CD14-positive monocyte (primary cell): Measurements from ENCODE around the gene NTRK3. TPM values are rescaled to one million over a fixed set of nuclear protein-coding genes. Genes with fewer than 3 reads are reported as not detected.

Experiments used
- DNase-seq, 3 donors: peaks; one replicate each; pipeline ENCODE4 v3.0.0-alpha.2; 2011 to 2022
- H2AFZ ChIP-seq: 2 replicates; pipeline ENCODE4 v1.6.0; 2012; ENCODE audit warnings: mild to moderate bottlenecking, low read depth, low read length, inconsistent platforms; ENCODE audit not compliant: insufficient read depth, poor library complexity, severe bottlenecking
- H3K27ac ChIP-seq, 2 donors: 1 replicate in 1 of 2; 2 replicates in 1 of 2; pipeline ENCODE4 v1.5.1; 2012 to 2013; ENCODE audit warnings: low read length in 2 of 2, control low read depth in 1 of 2, inconsistent platforms in 1 of 2, low read depth in 1 of 2, mild to moderate bottlenecking in 1 of 2
- H3K27me3 ChIP-seq, 2 donors: one replicate each; pipeline versions ENCODE4 v1.6.0 to v1.6.1; 2011 to 2013; ENCODE audit warnings: low read length in 2 of 2; ENCODE audit not compliant: control insufficient read depth in 2 of 2, insufficient read depth in 2 of 2
- H3K36me3 ChIP-seq, 2 donors: replicated peaks in 1 of 2; 1 replicate in 1 of 2; 2 replicates in 1 of 2; pipeline versions ENCODE4 v1.5.1 to v1.6.1; 2012 to 2013; ENCODE audit warnings: low read length in 2 of 2, control low read depth in 1 of 2, inconsistent platforms in 1 of 2, mild to moderate bottlenecking in 1 of 2; ENCODE audit not compliant: insufficient read depth in 2 of 2, control insufficient read depth in 1 of 2
- H3K4me1 ChIP-seq, 2 donors: 1 replicate in 1 of 2; 2 replicates in 1 of 2; pipeline versions ENCODE4 v1.5.1 to v1.6.1; 2012 to 2013; ENCODE audit warnings: low read length in 2 of 2, control low read depth in 1 of 2, inconsistent platforms in 1 of 2, mild to moderate bottlenecking in 1 of 2, moderate library complexity in 1 of 2; ENCODE audit not compliant: insufficient read depth in 2 of 2, control insufficient read depth in 1 of 2
- H3K4me2 ChIP-seq: replicated peaks from 2 replicates; pipeline ENCODE3; 2012; ENCODE audit warnings: low read length, moderate library complexity, mild to moderate bottlenecking; ENCODE audit not compliant: poor library complexity, severe bottlenecking; ENCODE audit errors: extremely low read depth
- H3K4me3 ChIP-seq, 3 experiments: fragments of 200-600 bp in 1 of 3; sonication (generic) in 1 of 3; replicated peaks in 1 of 3; 1 replicate in 2 of 3; 2 replicates in 1 of 3; pipeline ENCODE4 v1.5.1; 2011 to 2013; ENCODE audit warnings: low read length in 3 of 3, mild to moderate bottlenecking in 3 of 3, control low read depth in 2 of 3, low read depth in 2 of 3, inconsistent platforms in 1 of 3, moderate library complexity in 1 of 3
- H3K79me2 ChIP-seq: 2 replicates; pipeline ENCODE4 v1.6.0; 2012; ENCODE audit warnings: mild to moderate bottlenecking, control low read depth, inconsistent platforms, low read length, moderate library complexity; ENCODE audit not compliant: insufficient read depth
- H3K9ac ChIP-seq: 2 replicates; pipeline ENCODE4 v1.6.0; 2017; ENCODE audit warnings: low read length, mild to moderate bottlenecking; ENCODE audit not compliant: insufficient read depth, poor library complexity, severe bottlenecking
- H3K9me3 ChIP-seq, 2 donors: replicated peaks in 1 of 2; 1 replicate in 1 of 2; 2 replicates in 1 of 2; pipeline versions ENCODE4 v1.5.1 to v1.6.1; 2012 to 2013; ENCODE audit warnings: low read length in 2 of 2, control low read depth in 1 of 2; ENCODE audit not compliant: control insufficient read depth in 1 of 2, insufficient read depth in 1 of 2
- H4K20me1 ChIP-seq: 2 replicates; pipeline ENCODE4 v1.6.0; 2012; ENCODE audit warnings: mild to moderate bottlenecking, low read length, control low read depth, moderate library complexity; ENCODE audit not compliant: insufficient read depth
- H3K27ac Mint-ChIP-seq, 7 donors: one replicate each; pipeline ENCODE4 v1.8.0; 2020; ENCODE audit warnings: mild to moderate bottlenecking in 7 of 7, mixed read lengths in 7 of 7, moderate library complexity in 6 of 7, inconsistent platforms in 2 of 7
- H3K27me3 Mint-ChIP-seq, 3 donors: one replicate each; pipeline ENCODE4 v1.8.0; 2021 to 2022; ENCODE audit warnings: low read depth in 3 of 3, mild to moderate bottlenecking in 3 of 3, mixed read lengths in 3 of 3, moderate library complexity in 3 of 3, inconsistent platforms in 1 of 3
- H3K36me3 Mint-ChIP-seq, 2 donors: one replicate each; pipeline ENCODE4 v1.8.0; 2020; ENCODE audit warnings: mixed read lengths in 2 of 2, inconsistent platforms in 1 of 2, mild to moderate bottlenecking in 1 of 2
- H3K4me1 Mint-ChIP-seq: one replicate; pipeline ENCODE4 v1.8.0; 2020; ENCODE audit warnings: mild to moderate bottlenecking, mixed read lengths
- H3K4me3 Mint-ChIP-seq, 2 donors: one replicate each; pipeline ENCODE4 v1.8.0; 2020; ENCODE audit warnings: mild to moderate bottlenecking in 2 of 2, mixed read lengths in 2 of 2, moderate library complexity in 1 of 2
- H3K9me3 Mint-ChIP-seq, 7 donors: one replicate each; pipeline ENCODE4 v1.8.0; 2020 to 2022; ENCODE audit warnings: mixed read lengths in 7 of 7, mild to moderate bottlenecking in 6 of 7, moderate library complexity in 6 of 7, inconsistent platforms in 2 of 7
- WGBS: methylation state at CpG from one replicate; pipeline ENCODE4 v1.1.5; 2013; ENCODE audit warnings: missing lambda C conversion rate; ENCODE audit not compliant: insufficient coverage; 5-methylcytosine and 5-hydroxymethylcytosine counted together
- intact Hi-C, 2 donors: fragments of 100-400 bp; cut with micrococcal nuclease; formaldehyde crosslinking; loops; one replicate each; pipeline versions ENCODE4 v1.15.0 to v1.15.1; 2023
- polyA plus RNA-seq, 3 donors: library from polyadenylated mRNA; depleted of rRNA in 1 of 3; unstranded in 2 of 3; stranded (reverse) in 1 of 3; fragments of 300-500 nt in 2 of 3; fragments of >200 nt in 1 of 3; fragmentation: Illumina TruSeq in 2 of 3; gene quantifications; 1 replicate in 2 of 3; 2 replicates in 1 of 3; pipeline ENCODE4 v1.2.3, GENCODE V29; 2012 to 2021
- TF ChIP-seq, protein P1 (sequence below): fragments of 200-600 bp; IDR thresholded peaks from one replicate; pipeline ENCODE4 v1.8.0; 2022; ENCODE audit warnings: antibody characterized with exemption, mild to moderate bottlenecking

NTRK3 gene
- polyA plus RNA-seq, 3 donors = not detected

GRCh38 chr15:87929841-87930240, 326.7 kb downstream of the NTRK3 start:
- Histone ChIP-seq H3K4me1 (no peaks in the 10 kb centered on the region), H3K27ac (no peak overlapping the region), H3K79me2 (no peaks in the 10 kb centered on the region), H3K9me3 (no peaks in the 10 kb centered on the region), H2AFZ (no peak overlapping the region), H4K20me1 (no peaks in the 10 kb centered on the region), H3K4me3 (no peak overlapping the region), H3K9ac (no peak overlapping the region), H3K36me3 (no peaks in the 10 kb centered on the region), H3K4me2 (no peak overlapping the region), H3K27me3 (no peaks in the 10 kb centered on the region)
- WGBS = 83% methylated on average over 1 of the region's 2 CpGs
- Mint-ChIP-seq H3K36me3 (no peaks in the 10 kb centered on the region), H3K27ac (no peak overlapping the region), H3K4me1 (no peaks in the 10 kb centered on the region), H3K9me3 (peaks cover 0 to 5% (median 0%) of the 10 kb centered on the region in 7 donors), H3K27me3 (no peaks in the 10 kb centered on the region), H3K4me3 (no peak overlapping the region)
- intact Hi-C loops = no loop called here
- no peak for DNase-seq
- TF ChIP-seq, protein P1, sequence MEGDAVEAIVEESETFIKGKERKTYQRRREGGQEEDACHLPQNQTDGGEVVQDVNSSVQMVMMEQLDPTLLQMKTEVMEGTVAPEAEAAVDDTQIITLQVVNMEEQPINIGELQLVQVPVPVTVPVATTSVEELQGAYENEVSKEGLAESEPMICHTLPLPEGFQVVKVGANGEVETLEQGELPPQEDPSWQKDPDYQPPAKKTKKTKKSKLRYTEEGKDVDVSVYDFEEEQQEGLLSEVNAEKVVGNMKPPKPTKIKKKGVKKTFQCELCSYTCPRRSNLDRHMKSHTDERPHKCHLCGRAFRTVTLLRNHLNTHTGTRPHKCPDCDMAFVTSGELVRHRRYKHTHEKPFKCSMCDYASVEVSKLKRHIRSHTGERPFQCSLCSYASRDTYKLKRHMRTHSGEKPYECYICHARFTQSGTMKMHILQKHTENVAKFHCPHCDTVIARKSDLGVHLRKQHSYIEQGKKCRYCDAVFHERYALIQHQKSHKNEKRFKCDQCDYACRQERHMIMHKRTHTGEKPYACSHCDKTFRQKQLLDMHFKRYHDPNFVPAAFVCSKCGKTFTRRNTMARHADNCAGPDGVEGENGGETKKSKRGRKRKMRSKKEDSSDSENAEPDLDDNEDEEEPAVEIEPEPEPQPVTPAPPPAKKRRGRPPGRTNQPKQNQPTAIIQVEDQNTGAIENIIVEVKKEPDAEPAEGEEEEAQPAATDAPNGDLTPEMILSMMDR = no peak

GRCh38 chr15:87924433-87924832, 332.1 kb downstream of the NTRK3 start:
- Histone ChIP-seq H3K4me1 (no peaks in the 10 kb centered on the region), H3K4me3 (no peak overlapping the region), H3K9ac (no peak overlapping the region), H3K27ac (no peak overlapping the region), H2AFZ (no peak overlapping the region), H3K36me3 (no peaks in the 10 kb centered on the region), H3K9me3 (no peaks in the 10 kb centered on the region), H3K4me2 (no peak overlapping the region), H3K79me2 (no peaks in the 10 kb centered on the region), H3K27me3 (no peaks in the 10 kb centered on the region), H4K20me1 (no peaks in the 10 kb centered on the region)
- H3K36me3 Mint-ChIP-seq = no peaks in the 10 kb centered on the region
- DNase-seq = no peak
- intact Hi-C loops = no loop called here
- no peak overlapping the region for H3K4me3 Mint-ChIP-seq
- peaks cover 0 to 4% (median 2%) of the 10 kb centered on the region in 7 donors for H3K9me3 Mint-ChIP-seq
- TF ChIP-seq, protein P1 = no peak
- peaks cover 1 to 4% (median 2%) of the 10 kb centered on the region in 3 donors for H3K27me3 Mint-ChIP-seq
- WGBS = 100% methylated on average over 1 of the region's 1 CpG
- no peak overlapping the region for H3K27ac Mint-ChIP-seq
- H3K4me1 Mint-ChIP-seq = no peaks in the 10 kb centered on the region
